GM18520 (cell line): ENCODE results near the gene CALML3.

ENCODE experiments used
- ATAC-seq: cut with Tn5 transposase; IDR thresholded peaks from one replicate; pipeline ENCODE4 v1.9.1; 2021; ENCODE audit not compliant: unreplicated experiment

Gene CALML3

DNA sequence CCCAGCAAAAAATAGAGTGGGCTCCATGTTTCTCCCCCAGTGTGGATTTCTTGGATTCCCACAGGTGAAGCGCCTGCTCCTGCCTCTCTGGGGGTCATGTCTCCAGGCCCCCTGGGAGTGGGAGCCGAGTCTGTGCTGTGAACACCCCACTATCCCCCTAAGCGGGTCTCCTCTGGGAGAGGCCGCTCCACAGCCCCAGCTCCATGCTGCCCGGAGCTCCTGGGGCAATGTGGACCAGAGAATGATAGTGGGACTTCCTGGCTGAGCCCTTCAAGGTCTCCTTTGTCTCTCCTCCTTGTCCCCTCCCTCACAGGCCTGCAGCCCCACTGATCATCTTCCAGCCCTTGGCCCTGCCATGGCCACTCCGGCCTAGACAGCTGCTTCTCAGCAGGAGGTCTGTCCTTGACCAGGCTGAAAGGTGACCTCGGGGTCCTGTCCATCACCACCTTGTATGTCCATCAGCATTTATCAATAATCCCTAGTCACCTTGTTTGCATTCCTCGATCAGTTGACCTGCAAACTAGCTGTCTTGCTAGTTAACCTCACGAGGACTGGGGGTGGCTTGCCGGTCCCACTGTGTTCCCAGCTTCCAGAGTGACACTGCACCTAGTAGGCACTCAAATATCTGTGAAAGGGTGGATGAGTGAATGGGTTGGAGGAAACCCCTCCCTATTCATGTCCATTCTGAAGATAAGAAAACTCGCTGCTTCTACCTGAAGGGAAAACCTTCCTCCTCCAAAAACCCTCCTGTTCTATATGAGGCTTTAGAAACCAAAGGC lies 776 bp upstream of the CALML3 start:
- ATAC-seq, result no peak

DNA sequence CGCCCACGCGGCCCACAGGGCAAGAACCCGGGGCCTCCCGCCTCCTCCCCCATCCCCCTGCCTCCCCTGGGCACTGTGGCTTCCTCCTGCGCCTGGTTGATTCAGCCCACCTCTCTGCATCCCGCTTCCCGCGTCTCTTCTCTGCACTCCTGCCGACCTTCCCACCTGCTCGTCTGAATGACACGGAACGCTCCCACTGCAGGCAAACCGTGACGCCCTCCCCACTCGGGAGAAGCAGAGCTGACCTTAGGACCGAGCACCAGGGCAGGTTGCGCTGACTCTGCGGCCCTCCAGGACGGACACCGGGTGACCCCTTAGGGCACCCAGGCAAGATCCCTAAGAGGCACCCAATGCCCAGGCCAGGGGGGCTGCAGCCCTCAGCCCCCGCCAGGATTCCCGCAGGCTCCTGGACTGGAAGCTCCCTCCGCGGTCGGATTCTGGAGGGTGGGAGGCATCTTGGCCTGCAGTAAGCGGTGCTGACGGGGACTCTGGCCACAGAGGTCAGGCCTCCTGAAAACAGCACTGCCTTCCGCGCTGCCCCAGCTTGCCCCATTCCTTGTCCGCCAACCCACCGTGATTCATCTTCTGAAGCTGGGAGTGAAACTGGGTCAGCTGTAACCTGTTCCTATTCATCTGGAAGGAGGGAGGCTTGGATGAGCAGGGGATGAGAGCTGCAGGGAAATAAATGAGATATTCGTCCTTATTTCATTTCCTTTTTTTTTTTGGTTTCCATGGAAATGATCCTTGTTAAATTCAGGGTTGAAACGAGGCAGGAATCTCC lies 990 bp downstream of the CALML3 start:
- ATAC-seq, result no peak

DNA sequence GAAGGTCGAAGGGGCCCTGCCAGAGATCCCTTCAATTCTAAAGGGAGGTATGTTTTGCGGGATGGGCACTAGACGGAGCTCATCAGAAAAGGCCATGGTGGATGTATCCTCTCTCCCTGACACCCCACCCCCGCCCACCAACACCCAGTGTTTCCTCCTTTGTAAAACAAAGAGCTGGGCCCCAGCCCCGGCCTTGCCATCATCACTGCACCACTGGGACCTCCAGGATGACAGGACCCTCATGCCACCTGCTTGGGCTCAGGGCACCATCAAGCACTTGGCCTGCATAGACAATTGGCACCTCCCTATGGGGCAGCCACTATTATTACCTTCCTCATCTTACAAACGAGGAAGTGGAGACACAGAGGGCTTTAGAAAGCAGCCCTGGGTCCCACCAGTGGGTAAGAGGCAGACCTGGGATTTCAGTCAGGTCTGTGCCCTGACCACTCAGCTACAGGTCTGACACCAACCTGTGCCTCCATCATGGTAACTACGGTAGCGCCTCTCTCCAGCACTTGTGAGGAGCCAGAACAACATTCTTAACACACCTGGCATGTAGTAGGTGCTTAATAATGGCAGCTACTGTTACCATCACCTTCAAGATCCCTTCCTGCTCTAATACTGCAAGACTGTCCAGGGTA lies 2.0 kb downstream of the CALML3 start:
- ATAC-seq, result no peak

DNA sequence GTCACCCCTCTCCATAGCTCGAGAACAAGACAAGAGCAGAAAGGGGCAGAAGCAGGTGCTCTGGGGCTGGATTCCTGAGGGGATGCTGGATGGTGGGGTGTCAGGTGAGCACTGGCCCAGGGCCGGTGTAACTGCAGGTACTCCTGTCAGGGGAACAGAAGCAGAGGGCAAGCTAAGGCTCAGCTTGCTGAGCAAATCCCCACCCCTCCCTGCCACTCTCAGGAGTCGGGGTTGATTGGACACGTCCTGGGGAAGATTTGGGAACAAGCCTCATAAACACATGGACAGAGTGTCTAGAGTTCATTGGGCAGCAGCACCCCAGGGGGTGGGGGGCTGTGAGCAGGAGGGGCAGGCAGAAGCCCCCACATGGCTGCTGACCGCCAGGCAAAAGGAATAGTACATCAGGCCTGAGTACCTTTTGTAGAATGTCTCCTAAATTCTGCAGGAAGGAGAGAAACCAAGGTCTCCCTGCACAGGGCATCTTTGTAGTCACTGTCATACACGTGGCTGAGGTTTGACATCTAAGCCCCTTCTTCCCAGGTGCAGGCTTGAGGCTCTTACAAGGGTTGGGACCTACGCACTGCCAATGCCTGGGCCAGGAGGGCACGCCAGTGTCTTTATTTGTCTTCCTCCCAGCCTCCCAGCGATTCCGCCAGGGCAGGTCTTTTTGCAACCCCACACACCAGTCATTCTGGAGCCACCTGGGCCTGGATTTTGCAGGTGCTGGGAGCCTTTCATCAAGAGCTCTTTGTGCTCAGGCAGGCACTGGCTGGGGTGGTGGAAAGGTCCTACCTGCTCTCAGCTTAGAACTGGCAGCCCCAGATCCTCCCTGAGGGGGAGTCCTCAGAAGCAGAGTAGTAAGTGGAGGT lies 2.8 kb downstream of the CALML3 start:
- ATAC-seq, result no peak

DNA sequence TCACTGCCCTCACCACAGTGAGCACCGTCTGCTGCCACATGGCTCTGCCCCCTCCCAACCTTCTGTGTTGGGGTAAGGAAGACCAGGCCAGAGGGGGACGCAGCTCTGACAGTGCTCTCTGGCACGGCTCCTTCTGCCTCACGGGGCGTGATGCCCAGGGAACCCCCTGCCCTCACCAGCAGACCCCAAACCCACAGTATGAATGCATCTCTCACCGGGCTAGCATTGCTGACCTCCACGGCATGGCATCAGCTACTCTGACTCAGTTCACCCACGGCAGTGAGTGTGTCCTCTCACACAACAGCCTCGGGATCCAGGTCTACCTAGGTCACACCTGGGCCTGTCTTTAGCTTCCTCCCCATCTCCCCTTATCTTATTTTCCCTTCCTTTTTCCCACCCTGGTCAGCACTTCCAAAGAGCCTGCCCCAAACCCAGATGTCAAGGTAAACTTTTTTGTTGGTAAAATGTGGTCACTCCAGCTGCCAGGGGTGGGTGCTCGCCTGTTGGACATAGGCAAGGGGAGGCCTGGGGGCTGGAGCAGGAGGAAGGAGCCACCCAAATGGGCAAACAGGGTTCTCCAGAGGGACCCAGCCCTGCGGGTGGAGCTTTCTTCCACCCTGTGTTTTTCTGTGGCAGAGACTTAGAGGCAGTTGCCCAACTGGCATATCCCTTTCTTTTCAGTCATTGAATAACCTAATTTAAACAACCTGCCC lies 4.4 kb downstream of the CALML3 start:
- no peak for ATAC-seq

DNA sequence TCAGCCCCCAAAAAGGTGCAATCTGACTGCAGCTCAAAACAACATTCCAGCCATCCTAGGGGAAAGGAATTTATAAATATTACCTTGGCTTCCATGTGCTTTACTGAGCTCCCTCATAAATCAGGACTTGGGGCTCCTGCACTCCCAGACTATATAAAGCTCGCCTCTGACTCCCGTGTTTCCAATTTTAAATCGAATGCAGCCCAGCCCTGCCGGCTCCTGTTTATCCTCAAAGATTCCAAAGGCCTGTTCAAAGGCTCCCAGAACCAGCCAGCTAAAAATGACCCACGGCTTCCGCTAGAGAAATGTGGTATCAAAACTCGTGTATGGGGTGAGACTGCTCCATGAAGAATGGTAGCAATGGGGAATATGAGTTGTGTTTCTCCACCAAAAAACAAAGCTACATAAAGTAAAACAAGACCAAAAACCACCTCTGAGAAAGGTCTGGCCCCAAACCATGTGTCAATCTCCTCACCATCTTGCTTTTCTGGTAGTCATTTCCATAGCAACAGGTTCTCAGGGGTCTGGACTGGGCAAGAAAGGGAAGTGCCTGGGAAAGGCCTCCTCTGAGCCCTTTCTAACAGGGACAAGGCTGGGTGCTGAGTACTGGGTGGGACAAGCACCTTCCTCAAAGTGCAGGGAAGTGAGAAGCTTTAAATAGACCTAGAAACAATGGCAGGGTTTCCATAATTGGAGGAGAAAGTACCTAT lies 5.1 kb downstream of the CALML3 start:
- ATAC-seq, result no peak

DNA sequence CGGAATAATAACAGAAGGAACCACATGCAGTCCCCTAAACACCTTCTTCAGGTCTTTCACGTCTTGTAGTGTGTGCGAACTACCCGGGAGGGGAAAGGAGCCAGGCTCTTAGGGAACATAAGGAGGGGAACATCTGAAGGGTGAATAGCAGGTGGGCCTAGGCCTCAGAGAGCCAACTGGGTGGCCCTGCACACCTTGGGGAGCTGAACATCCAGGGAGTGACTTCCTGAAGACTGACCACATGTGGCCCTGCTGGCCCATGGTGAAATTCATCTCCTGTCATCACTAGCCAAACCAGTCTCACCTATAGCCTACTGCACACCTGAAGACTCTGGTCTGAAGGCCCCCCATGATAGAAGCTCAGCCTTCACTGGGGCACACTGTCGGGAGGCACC lies 5.6 kb downstream of the CALML3 start:
- ATAC-seq, result no peak

DNA sequence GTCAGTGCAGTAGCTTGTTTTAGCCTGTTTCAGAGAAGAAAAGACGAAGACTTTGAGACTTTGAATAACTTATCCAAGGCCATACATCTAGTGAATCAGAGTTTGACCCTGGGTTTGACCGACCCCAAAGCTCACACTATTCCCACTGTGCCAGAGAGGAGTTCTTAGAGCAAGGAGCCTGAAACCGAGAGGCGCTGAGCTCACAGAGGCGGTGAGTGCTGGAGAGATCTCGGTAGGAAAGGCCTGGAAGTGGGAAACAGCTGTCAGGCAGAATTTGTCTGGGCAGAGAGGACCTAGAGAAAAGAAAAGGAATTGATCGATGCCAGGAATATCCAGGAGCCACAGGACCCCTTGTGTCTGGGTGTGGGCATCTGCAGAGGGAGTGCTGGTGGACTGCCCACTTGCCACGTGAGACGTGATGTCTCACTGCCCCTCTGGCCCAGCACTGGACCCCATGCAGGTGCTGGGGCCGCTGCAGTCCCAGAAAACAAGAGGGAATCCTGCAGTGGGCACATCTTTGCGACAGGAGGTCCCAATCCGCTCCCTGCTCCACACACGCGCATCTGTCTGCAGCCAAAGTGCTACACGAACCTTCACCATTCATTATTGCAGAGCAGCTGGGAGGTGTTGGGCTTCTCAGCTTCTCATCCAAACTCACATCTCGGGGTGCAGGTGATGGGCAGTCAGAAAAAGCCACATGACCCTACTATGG lies 6.2 kb downstream of the CALML3 start:
- ATAC-seq, result no peak

DNA sequence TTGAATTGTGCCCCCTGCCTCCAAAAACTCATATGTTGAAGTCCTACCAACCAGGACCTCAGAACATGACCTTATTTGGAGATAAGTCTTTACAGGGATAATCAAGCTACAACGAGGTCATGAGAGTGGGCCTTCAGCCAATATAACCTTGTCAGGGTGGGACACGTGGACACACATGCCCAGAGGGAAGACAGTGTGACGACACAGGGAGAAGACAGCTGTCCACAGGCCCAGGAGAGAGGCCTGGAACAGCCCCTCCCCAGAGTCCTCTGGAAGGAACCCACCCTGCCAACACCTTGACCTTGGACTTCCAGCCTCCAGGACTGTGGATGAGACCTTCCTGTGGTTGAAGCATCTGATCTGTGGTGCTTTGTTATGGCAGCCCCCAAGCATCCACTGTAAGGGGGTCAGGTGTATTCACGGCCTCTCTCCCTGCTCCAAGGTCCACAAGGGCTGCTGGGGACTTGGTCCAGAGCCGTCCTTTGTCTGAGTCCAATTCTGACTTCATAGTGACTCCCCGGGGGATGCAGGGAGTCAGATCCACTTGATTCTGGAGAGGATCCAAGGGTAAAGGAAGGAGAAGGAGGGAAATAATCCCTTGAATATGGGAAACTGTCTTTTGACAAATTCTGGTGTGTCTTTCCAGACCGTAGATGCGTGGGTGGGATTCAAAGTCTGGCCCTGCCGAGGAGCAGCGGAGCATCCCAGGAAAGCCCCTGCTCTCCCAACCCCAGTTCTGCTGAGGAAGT lies 7.0 kb downstream of the CALML3 start:
- no peak for ATAC-seq

DNA sequence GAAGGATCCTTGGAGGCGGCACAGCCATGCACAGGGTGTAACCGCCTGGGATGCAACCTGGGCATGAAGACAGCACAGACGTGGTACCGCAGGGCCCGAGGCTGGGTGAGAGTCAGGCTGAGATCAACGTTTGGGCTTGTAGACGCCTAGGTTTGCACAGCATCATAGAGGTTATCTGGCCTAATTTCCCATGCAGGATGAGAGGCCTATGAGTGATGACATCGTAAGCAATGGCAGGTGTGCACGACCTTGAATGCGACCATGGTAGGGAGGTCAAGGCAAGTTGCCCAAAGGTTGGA lies 7.5 kb downstream of the CALML3 start:
- ATAC-seq, result no peak

DNA sequence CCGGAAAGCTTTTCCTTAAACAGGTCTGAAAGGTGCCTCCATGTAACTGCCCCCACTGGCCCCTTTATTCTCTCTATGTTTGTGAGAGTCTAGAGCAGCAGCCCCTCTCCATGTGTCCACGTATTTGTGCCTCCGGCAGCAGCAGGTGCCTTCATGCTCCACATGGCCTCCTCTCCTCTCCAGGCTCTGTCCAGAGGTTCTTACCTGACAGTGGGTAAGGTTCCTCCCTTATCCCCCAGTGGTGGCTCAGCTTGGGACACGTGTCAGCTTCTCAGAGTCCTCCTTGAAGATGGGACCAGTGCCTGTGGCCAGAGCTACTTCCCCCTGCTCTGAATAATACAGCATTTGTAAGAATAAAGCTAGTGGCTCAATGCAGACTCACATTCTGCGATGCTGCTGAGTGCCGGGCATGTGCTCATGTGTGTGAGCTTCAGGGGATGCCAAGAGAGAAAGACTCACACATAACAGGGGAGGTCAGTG lies 7.9 kb downstream of the CALML3 start:
- ATAC-seq, result no peak

DNA sequence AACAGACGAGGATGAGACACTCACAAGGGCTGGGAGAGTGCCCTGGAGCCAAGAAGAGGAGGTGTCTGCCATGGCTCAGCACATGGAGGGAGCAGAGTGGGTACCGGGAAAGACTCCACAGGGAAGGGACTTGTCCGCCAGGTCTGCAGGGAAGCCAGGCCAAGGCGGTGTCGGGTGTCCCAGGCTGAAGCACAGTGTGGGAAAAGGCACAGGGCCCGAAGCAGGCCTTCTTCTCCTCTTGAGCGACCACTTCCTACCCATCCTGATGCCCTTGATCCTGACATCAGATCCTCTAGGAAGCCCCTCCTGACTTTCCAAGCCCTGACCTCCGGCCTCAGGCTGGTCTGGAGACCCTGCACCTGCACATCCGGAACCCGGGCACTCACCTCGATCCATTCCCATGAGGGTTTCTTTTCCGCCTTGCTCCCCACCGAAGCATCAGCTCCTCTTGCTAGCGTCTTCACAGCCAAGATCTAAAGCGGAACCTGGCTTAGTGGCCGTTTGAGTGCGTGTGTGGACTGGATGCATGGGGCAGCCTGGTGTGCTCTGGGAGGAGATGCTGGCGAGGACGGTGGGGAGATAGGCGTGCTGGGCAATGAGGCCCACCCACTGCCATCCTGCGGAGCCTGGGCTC lies 8.5 kb downstream of the CALML3 start:
- no peak for ATAC-seq

DNA sequence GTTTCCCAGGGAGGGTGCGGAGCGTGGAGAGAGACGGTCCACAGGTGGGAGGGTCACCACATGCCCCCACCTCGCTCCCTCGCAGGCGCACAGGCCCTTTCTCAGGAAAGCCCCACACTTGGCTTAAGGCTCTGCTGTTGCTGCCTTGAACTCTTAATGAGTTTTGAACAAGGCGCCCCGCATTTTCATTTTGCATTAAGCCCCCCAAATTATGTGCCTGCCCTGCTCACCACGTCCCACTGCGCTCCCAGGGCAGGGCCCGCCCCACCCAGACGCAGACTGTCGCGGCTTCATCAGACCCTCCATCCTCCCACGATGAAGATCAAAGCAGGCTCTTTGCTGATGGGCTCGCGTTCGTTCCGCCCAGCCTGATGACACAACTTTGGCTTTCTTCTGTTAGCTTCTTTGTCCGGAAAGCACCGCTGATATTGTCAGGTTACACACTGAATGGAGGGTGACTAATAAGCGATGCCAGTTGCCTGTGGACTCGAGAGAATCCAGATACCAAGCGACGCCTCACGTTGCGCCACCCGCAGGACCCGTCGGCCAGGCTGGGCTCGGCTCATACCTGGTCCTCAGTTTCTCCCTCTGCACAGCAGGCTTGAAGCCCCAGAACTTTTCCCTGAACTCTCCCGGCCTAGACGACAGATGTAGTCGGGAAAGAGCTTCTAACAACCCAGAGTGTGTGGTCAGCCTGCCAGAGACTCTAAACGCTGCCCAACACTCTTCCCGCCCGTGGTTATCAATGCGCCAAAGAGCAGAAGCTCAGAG lies 9.5 kb downstream of the CALML3 start:
- ATAC-seq, result no peak

DNA sequence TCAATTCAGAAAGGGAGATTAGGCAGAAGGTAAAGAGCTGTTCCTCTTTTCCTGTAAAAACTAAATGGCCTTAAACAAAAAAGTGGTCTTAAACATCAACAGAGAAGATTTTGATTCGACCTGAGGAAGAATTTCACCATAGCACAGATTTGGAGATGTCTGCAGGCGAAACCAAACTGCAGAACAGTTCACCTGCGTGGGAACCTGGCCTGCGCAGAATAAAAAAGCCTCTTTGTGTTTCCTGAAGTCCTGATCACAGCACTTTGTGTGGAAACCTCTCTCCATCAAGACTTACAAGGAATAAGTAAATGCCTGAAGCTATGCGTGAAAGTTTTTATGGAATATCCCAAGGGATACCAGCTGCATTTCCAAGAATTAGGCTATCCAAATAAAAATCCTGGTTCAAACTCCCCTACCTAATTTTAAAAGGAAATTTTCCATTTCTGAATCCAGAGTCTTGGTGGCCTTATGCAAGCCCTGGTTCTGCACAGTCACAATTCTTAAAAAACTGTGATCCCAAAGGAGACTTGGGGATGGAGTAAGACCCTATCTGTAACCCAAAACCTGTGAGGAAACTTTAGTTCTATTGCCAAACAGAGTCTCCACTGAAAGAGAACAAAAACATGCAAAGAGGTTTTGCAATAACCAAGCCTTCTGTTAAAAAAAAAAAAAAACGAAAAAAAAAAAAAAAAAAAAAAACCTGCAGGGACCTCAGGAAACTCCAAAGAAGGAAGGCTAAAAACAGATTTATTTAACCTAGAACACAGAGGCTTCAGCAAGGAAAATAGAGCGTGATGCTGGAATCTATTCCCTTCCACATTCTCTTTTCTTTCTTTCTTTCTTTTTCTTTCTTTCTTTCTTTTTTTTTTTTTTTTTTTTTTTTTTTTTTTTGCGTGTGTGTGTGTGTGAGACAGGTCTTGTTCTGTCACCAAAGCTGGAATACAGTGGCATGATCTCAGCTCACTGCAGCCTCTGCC lies 10.4 kb downstream of the CALML3 start:
- ATAC-seq, result no peak

DNA sequence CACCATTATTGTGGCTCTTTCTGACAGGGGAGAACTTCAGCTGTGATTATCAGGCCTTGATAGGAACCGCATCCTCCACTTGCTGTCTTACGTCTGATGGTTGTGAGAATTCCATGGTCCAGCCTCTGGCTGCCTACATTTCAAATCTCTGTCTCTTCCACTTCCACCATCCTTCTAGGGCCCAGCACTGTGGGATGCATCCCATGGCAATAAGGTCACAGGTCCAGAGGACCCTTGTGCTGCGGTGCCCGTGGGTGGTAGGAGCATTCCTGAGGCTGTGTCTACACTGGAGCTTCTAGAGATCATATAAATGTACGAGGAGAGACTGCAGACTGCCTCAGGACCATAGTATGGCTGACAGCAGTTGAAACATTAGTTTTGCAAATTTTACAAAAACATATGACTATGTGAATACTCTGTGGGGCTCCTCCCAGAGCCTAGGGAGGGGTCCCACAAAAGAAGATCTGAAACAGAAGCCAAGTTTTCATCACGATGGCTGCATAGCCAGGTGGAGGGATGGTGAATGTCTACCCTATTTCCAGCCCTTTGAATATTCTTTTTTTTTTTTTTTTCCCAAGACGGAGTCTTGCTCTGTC lies 11.8 kb downstream of the CALML3 start:
- no peak for ATAC-seq

DNA sequence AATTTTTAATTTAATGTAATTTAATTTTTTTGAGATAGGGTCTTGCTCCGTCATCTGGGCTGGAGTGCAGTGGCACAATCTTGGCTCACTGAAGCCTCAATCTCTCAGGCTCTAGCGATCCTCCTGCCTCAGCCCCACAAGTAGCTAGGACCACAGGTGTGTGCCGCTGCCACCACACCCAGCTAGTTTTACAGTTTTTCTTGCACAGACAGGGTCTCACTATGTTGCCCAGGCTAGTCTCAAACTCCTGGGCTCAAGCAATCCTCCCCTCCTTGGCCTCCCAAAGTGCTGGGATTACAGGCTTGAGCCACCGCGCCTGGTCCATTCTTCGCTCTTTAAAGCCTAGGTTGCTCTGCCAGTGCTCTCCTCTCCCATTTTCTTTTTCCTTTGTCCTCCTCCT lies 12.9 kb downstream of the CALML3 start:
- ATAC-seq, result no peak
